A673 (cell line): Measurements from ENCODE around the gene TRDN.

Source experiments
- CTCF ChIP-seq: fragments of 300-800, 200-600 bp; sonication (generic); conservative IDR thresholded peaks from 2 replicates; pipeline ENCODE4 v1.5.1; 2017; ENCODE audit warnings: low read depth, mild to moderate bottlenecking, antibody characterized with exemption, low read length, moderate library complexity, mixed read lengths
- EZH2 ChIP-seq: fragments of 200-600 bp; sonication (generic); IDR thresholded peaks from 2 replicates; pipeline ENCODE4 v1.6.1; 2017; ENCODE audit warnings: borderline replicate concordance, low read depth, mild to moderate bottlenecking, mixed read lengths, antibody characterized with exemption, low read length; ENCODE audit not compliant: poor library complexity, severe bottlenecking

GRCh38 chr6:123329337-123329736 is 307.4 kb downstream of the TRDN start:
- no peak for TF ChIP-seq CTCF
- TF ChIP-seq EZH2 = no peak
